GM19351 (cell line): ENCODE data around the gene POGZ.

Source experiments
- ATAC-seq: cut with Tn5 transposase; IDR thresholded peaks from one replicate; pipeline ENCODE4 v1.9.1; 2021; ENCODE audit warnings: mild to moderate bottlenecking, moderate library complexity; ENCODE audit not compliant: unreplicated experiment

The POGZ gene

GRCh38 chr1:151459331-151460046, at the start of gene POGZ:
Gene POGZ (minus strand): TSS chr1:151459494. CDS start chr1:151442204, 17,290 bp downstream.
- peak; percentile 78 for ATAC-seq

- no peak for ATAC-seq
Observed at GRCh38 chr1:151508833-151509232, 49.5 kb upstream of the POGZ start.

GRCh38 chr1:151504759-151505158, 45.5 kb upstream of the POGZ start:
- ATAC-seq, result no peak

GRCh38 chr1:151504252-151504651, 45.0 kb upstream of the POGZ start:
- ATAC-seq, result no peak

- no peak for ATAC-seq
Observed at GRCh38 chr1:151502859-151503780, 43.8 kb upstream of the POGZ start.

- no peak for ATAC-seq
Observed at GRCh38 chr1:151502035-151502700, 42.9 kb upstream of the POGZ start.

- no peak for ATAC-seq
Observed at GRCh38 chr1:151501474-151501873, 42.2 kb upstream of the POGZ start.

- no peak for ATAC-seq
Observed at GRCh38 chr1:151499930-151500329, 40.6 kb upstream of the POGZ start.

GRCh38 chr1:151499365-151499764, 40.1 kb upstream of the POGZ start:
- no peak for ATAC-seq

- no peak for ATAC-seq
Observed at GRCh38 chr1:151495316-151495715, 36.0 kb upstream of the POGZ start.

GRCh38 chr1:151494741-151495281, 35.5 kb upstream of the POGZ start:
- no peak for ATAC-seq

GRCh38 chr1:151493042-151493441, 33.7 kb upstream of the POGZ start:
- ATAC-seq, result no peak

- no peak for ATAC-seq
Observed at GRCh38 chr1:151492120-151492519, 32.8 kb upstream of the POGZ start.

GRCh38 chr1:151491641-151492040, 32.3 kb upstream of the POGZ start:
- ATAC-seq, result no peak

- no peak for ATAC-seq
Observed at GRCh38 chr1:151486557-151486956, 27.3 kb upstream of the POGZ start.

GRCh38 chr1:151485685-151486255, 26.5 kb upstream of the POGZ start:
- ATAC-seq, result no peak

- ATAC-seq, result no peak
Observed at GRCh38 chr1:151482017-151482416, 22.7 kb upstream of the POGZ start.

GRCh38 chr1:151479462-151479861, 20.2 kb upstream of the POGZ start:
- ATAC-seq, result no peak

GRCh38 chr1:151478923-151479322, 19.6 kb upstream of the POGZ start:
- ATAC-seq, result no peak

GRCh38 chr1:151478140-151478812, 19.0 kb upstream of the POGZ start:
- no peak for ATAC-seq
